Activated CD8-positive, alpha-beta memory T cell treated with anti-CD3 and anti-CD28 coated beads, Interleukin-2, amount 10 ng/mL, durations not matched to agents 7 days and 5 days (primary cell): ENCODE measurements around the gene GAS7. TPM values are rescaled to one million over a fixed set of nuclear protein-coding genes. Genes with fewer than 3 reads are reported as not detected.

Experiments used
- ATAC-seq: fragments of 150-1000 bp; cut with Tn5 transposase; one replicate; pipeline ENCODE4 v1.10.0; 2021; ENCODE audit warnings: moderate library complexity
- CTCF ChIA-PET: fragments of 350-600 bp; sonication (Branson Sonifier 250); formaldehyde crosslinking; loops from one replicate; lab custom pipeline; 2021; ENCODE audit warnings: antibody characterized with exemption; lab: Charles Lee
- DNase-seq: peaks from one replicate; pipeline ENCODE4 v3.0.0-alpha.2; 2020
- H3K27ac Mint-ChIP-seq: one replicate; pipeline ENCODE4 v1.8.0; 2021; ENCODE audit warnings: mild to moderate bottlenecking, mixed read lengths
- H3K27me3 Mint-ChIP-seq: one replicate; pipeline ENCODE4 v1.8.0; 2021; ENCODE audit warnings: mixed read lengths
- H3K36me3 Mint-ChIP-seq: one replicate; pipeline ENCODE4 v1.8.0; 2021; ENCODE audit warnings: mild to moderate bottlenecking, mixed read lengths
- H3K4me1 Mint-ChIP-seq: one replicate; pipeline ENCODE4 v1.8.0; 2021; ENCODE audit warnings: mixed read lengths
- H3K4me3 Mint-ChIP-seq: one replicate; pipeline ENCODE4 v1.8.0; 2021; ENCODE audit warnings: mild to moderate bottlenecking, moderate library complexity, mixed read lengths
- H3K9me3 Mint-ChIP-seq: one replicate; pipeline ENCODE4 v1.8.0; 2022; ENCODE audit warnings: low read depth, mixed read lengths
- total RNA-seq, 2 experiments: library from RNA; stranded (reverse); gene quantifications; one replicate each; pipeline ENCODE4 v1.2.3, GENCODE V29; 2021

Gene GAS7
- total RNA-seq, 2 experiments from 2014 or later = 0.53 to 2.1 TPM

GRCh38 chr17:10196384-10196895 is 2.0 kb downstream of the GAS7 start:
- H3K36me3 Mint-ChIP-seq = peaks cover 2% of the 10 kb centered on the region
- no peak for ATAC-seq
- H3K9me3 Mint-ChIP-seq = peaks cover 24% of the 10 kb centered on the region
- H3K27ac Mint-ChIP-seq = no peak overlapping the region
- no peak for DNase-seq
- peaks cover 28% of the 10 kb centered on the region for H3K27me3 Mint-ChIP-seq
- H3K4me3 Mint-ChIP-seq = no peak overlapping the region
- H3K4me1 Mint-ChIP-seq = peaks cover 6% of the 10 kb centered on the region
- CTCF ChIA-PET = no interaction called here

GRCh38 chr17:10195090-10195805 is 3.2 kb downstream of the GAS7 start:
- CTCF ChIA-PET = no interaction called here
- DNase-seq (no peak), ATAC-seq (no peak)
- H3K9me3 Mint-ChIP-seq = peaks cover 24% of the 10 kb centered on the region
- H3K36me3 Mint-ChIP-seq = peaks cover 2% of the 10 kb centered on the region
- peaks cover 6% of the 10 kb centered on the region for H3K4me1 Mint-ChIP-seq
- H3K4me3 Mint-ChIP-seq = no peak overlapping the region
- peaks cover 18% of the 10 kb centered on the region for H3K27me3 Mint-ChIP-seq
- no peak overlapping the region for H3K27ac Mint-ChIP-seq

- DNase-seq (no peak), ATAC-seq (no peak)
- CTCF ChIA-PET = no interaction called here
- no peak overlapping the region for H3K27ac Mint-ChIP-seq
- H3K4me1 Mint-ChIP-seq = no peaks in the 10 kb centered on the region
- peaks cover 24% of the 10 kb centered on the region for H3K9me3 Mint-ChIP-seq
- no peak overlapping the region for H3K4me3 Mint-ChIP-seq
- H3K36me3 Mint-ChIP-seq = no peaks in the 10 kb centered on the region
- peaks cover 9% of the 10 kb centered on the region for H3K27me3 Mint-ChIP-seq
Measured at GRCh38 chr17:10193632-10194031, 4.8 kb downstream of the GAS7 start.

GRCh38 chr17:10192972-10193371 is 5.4 kb downstream of the GAS7 start:
- H3K27ac Mint-ChIP-seq = no peak overlapping the region
- no peak overlapping the region for H3K4me3 Mint-ChIP-seq
- no peaks in the 10 kb centered on the region for H3K4me1 Mint-ChIP-seq
- peaks cover 24% of the 10 kb centered on the region for H3K9me3 Mint-ChIP-seq
- no peaks in the 10 kb centered on the region for H3K36me3 Mint-ChIP-seq
- CTCF ChIA-PET = no interaction called here
- ATAC-seq = no peak
- peaks cover 9% of the 10 kb centered on the region for H3K27me3 Mint-ChIP-seq
- DNase-seq = no peak

- Mint-ChIP-seq H3K27ac (no peak overlapping the region), H3K27me3 (peaks cover 9% of the 10 kb centered on the region), H3K4me3 (no peak overlapping the region), H3K9me3 (peaks cover 24% of the 10 kb centered on the region), H3K36me3 (no peaks in the 10 kb centered on the region), H3K4me1 (no peaks in the 10 kb centered on the region)
- DNase-seq (no peak), ATAC-seq (no peak)
- CTCF ChIA-PET = no interaction called here
Measured at GRCh38 chr17:10192461-10192860, 5.9 kb downstream of the GAS7 start.

GRCh38 chr17:10187456-10187855 is 10.9 kb downstream of the GAS7 start:
- no peaks in the 10 kb centered on the region for H3K36me3 Mint-ChIP-seq
- DNase-seq (no peak), ATAC-seq (no peak)
- CTCF ChIA-PET = no interaction called here
- no peak overlapping the region for H3K27ac Mint-ChIP-seq
- peaks cover 5% of the 10 kb centered on the region for H3K9me3 Mint-ChIP-seq
- H3K4me1 Mint-ChIP-seq = no peaks in the 10 kb centered on the region
- no peaks in the 10 kb centered on the region for H3K27me3 Mint-ChIP-seq
- H3K4me3 Mint-ChIP-seq = no peak overlapping the region

GRCh38 chr17:10186771-10187410 is 11.5 kb downstream of the GAS7 start:
- Mint-ChIP-seq H3K4me3 (no peak overlapping the region), H3K4me1 (no peaks in the 10 kb centered on the region), H3K27me3 (no peaks in the 10 kb centered on the region), H3K36me3 (no peaks in the 10 kb centered on the region), H3K27ac (no peak overlapping the region), H3K9me3 (peaks cover 3% of the 10 kb centered on the region)
- CTCF ChIA-PET = no interaction called here
- ATAC-seq (no peak), DNase-seq (no peak)

- Mint-ChIP-seq H3K36me3 (no peaks in the 10 kb centered on the region), H3K4me1 (no peaks in the 10 kb centered on the region), H3K4me3 (no peak overlapping the region), H3K27me3 (no peaks in the 10 kb centered on the region), H3K27ac (no peak overlapping the region), H3K9me3 (peaks cover 2% of the 10 kb centered on the region)
- CTCF ChIA-PET = no interaction called here
- ATAC-seq (no peak), DNase-seq (no peak)
Measured at GRCh38 chr17:10183931-10184930, 14.2 kb downstream of the GAS7 start.

- Mint-ChIP-seq H3K4me1 (no peaks in the 10 kb centered on the region), H3K27ac (no peak overlapping the region), H3K36me3 (no peaks in the 10 kb centered on the region), H3K27me3 (no peaks in the 10 kb centered on the region), H3K4me3 (no peak overlapping the region), H3K9me3 (peaks cover 2% of the 10 kb centered on the region)
- DNase-seq (no peak), ATAC-seq (no peak)
- CTCF ChIA-PET = no interaction called here
Measured at GRCh38 chr17:10182785-10183184, 15.6 kb downstream of the GAS7 start.

- H3K9me3 Mint-ChIP-seq = peaks cover 2% of the 10 kb centered on the region
- H3K36me3 Mint-ChIP-seq = no peaks in the 10 kb centered on the region
- no peak overlapping the region for H3K4me3 Mint-ChIP-seq
- H3K4me1 Mint-ChIP-seq = no peaks in the 10 kb centered on the region
- H3K27ac Mint-ChIP-seq = no peak overlapping the region
- H3K27me3 Mint-ChIP-seq = no peaks in the 10 kb centered on the region
- no peak for ATAC-seq
- CTCF ChIA-PET = no interaction called here
- no peak for DNase-seq
Measured at GRCh38 chr17:10178506-10178991, 19.9 kb downstream of the GAS7 start.

GRCh38 chr17:10177913-10178505 is 20.4 kb downstream of the GAS7 start:
- Mint-ChIP-seq H3K27me3 (no peaks in the 10 kb centered on the region), H3K36me3 (no peaks in the 10 kb centered on the region), H3K4me1 (no peaks in the 10 kb centered on the region), H3K4me3 (no peak overlapping the region), H3K27ac (no peak overlapping the region), H3K9me3 (peaks cover 2% of the 10 kb centered on the region)
- ATAC-seq = no peak
- CTCF ChIA-PET = no interaction called here
- DNase-seq = no peak

GRCh38 chr17:10177131-10177912 is 21.1 kb downstream of the GAS7 start:
- Mint-ChIP-seq H3K27me3 (no peaks in the 10 kb centered on the region), H3K27ac (no peak overlapping the region), H3K4me1 (peaks cover under 1% of the 10 kb centered on the region), H3K36me3 (no peaks in the 10 kb centered on the region), H3K4me3 (no peak overlapping the region), H3K9me3 (peaks cover under 1% of the 10 kb centered on the region)
- CTCF ChIA-PET = no interaction called here
- DNase-seq = no peak
- ATAC-seq = no peak
